GM12874 (cell line): ENCODE measurements around the gene ZFHX3.
A peak's percentile ranks its signal among the peaks of the same experiment; 100 is the strongest.

Experiments used
- TF ChIP-seq, protein P1 (sequence below): IDR thresholded peaks from 2 replicates; pipeline ENCODE4 v1.5.1; 2011; ENCODE audit warnings: low read depth, mild to moderate bottlenecking, control low read depth, low read length, moderate library complexity; ENCODE audit not compliant: insufficient read depth

The ZFHX3 gene

DNA sequence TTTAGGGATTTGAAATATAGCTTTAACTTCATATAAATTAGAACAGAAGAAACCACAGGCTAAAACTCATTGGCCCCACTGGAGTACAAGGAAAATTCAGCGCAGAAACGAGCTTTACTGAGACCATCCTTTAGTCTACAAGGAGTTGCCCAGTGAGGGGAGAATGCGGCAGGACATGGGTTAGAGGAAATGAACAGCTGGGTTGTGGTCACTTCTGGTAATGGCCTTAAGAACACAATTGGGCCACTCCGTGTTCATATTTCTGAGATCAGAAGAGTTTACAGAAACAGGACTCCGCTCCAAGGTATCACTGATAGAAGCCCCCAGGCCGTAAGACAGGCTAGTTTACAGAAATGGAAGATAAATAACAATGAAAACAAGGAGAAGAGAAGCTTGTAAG, 188.3 kb downstream of the ZFHX3 start:
- TF ChIP-seq, protein P1, sequence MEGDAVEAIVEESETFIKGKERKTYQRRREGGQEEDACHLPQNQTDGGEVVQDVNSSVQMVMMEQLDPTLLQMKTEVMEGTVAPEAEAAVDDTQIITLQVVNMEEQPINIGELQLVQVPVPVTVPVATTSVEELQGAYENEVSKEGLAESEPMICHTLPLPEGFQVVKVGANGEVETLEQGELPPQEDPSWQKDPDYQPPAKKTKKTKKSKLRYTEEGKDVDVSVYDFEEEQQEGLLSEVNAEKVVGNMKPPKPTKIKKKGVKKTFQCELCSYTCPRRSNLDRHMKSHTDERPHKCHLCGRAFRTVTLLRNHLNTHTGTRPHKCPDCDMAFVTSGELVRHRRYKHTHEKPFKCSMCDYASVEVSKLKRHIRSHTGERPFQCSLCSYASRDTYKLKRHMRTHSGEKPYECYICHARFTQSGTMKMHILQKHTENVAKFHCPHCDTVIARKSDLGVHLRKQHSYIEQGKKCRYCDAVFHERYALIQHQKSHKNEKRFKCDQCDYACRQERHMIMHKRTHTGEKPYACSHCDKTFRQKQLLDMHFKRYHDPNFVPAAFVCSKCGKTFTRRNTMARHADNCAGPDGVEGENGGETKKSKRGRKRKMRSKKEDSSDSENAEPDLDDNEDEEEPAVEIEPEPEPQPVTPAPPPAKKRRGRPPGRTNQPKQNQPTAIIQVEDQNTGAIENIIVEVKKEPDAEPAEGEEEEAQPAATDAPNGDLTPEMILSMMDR: no peak

DNA sequence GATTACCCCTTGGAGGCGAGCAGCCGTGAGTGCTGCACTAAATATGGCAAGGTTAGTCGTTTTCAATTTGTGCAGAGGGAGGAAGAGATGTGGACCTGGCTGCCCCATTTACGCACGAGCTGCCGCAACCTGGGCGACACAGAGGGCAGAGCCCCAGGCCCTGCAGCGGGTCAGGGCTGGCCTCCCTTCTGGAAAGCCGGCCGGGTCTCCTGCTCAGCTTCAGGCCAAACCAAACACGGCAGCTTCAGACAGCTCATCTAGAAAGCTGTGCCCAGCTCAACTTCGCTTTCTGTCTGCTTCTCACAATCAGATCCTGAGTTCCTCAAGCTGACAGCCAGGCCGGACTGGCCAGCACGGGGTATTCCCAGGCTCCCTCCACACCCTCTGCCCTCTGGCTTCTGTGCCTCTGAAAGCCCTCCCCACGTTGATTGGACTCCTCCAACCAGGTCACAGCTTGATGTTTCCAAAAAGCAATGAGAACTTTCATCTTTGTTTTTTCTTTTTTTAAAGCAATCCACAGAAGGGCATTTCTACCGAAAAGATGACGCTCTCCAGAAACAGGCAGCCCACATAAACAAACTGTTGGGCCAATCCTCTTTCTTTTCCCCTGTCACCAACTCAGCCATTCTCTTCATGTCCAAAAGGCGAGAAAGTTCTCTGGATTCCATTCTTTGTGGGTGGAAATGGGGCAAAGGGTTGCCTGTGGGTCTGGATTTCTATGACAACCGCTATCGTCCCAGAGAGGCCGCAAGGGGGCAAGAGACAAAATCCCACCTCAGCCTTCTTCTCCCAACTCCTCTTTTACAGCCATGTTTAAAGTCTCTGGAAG, 189.0 kb downstream of the ZFHX3 start:
- TF ChIP-seq, protein P1: no peak

DNA sequence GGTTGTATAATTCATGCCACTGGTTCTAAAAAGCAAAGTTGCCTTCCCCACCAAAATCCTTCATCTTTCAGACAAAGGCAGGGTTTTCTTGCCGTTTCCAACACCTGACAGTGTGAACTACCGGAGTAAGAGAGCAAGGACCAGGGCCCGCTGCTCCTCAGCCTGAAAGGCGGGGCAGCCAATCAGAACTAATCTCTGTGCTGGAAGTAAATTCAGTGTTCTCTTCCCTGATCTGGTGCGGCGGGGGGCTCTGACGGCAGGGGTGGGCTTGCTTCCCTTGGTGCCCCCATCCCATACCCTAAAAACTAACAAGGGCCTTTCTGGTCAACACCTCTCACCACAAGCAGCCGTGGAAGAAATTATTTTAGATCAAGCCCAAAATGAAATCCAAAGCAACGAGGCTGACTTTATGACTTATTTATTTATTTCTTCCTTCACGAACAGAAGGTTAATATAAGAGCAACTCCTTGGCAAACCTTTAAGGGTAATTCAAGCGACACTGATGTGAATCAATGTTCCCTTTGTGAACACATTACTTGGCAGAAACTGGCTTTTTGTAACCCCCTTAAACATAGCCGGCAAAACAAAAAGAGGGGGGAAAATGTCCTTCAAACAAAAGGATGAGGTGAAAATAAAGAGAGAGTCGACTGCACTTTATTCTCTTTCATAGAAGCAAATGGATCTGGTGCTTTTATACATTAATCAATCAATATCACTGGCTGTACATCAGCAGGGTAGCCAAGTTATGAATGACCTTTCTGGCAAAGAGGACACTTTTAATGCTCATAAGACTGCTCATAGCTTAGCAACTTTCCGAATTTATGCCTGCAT, 189.9 kb downstream of the ZFHX3 start:
- TF ChIP-seq, protein P1: no peak

DNA sequence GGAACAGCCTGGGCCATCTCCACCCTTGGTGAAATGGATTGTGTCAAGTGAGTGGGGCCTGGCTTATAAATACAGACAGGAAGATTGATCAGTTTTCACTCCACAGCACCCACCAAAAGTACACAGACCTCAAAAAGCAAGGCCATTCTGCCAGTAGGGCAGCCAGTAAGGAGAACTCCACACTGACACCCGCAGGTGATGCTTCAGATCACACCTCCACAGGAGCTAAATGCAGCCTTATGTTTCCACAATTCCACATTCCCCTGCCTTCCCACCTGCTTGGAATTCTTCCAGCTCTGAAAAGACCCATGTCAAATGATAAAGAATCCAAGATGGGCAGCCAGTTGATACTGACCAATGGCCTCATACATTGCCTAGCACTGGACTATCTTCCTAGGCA, 191.1 kb downstream of the ZFHX3 start:
- TF ChIP-seq, protein P1: peak; percentile 64; the same call in 1 of the 2 replicates

DNA sequence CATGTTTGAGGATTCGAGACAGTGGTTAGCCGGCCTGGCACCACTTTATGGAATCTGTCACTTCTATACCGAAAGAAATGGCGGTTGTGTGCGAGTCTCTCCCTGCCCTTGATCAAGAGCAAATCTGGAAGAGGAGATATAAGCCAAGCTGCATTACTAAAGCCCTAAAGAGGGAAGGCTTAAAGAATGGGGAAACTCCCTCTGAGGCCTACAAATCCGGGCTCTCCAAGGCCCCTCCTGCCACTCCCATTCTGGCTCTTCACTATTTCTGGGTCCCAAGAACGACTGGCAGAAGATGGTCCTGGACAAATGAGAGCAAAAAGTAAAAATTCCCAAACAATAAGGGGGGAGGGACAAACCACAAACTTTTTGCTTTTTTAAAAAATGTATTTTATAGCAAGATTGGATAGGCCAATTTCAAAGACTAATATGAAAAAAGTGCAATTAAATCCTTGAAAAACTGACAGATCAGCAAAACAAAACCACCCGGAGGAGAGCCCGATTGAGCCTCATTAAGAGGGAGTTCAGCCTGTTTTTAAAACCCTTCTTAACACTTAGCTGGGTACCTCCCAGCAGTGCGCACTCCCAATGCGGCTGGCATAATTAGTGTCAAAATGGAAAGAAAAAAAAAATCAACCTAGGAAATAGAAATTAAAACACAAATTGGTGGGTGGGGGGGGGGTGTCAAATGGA, 193.5 kb downstream of the ZFHX3 start:
- TF ChIP-seq, protein P1: no peak

DNA sequence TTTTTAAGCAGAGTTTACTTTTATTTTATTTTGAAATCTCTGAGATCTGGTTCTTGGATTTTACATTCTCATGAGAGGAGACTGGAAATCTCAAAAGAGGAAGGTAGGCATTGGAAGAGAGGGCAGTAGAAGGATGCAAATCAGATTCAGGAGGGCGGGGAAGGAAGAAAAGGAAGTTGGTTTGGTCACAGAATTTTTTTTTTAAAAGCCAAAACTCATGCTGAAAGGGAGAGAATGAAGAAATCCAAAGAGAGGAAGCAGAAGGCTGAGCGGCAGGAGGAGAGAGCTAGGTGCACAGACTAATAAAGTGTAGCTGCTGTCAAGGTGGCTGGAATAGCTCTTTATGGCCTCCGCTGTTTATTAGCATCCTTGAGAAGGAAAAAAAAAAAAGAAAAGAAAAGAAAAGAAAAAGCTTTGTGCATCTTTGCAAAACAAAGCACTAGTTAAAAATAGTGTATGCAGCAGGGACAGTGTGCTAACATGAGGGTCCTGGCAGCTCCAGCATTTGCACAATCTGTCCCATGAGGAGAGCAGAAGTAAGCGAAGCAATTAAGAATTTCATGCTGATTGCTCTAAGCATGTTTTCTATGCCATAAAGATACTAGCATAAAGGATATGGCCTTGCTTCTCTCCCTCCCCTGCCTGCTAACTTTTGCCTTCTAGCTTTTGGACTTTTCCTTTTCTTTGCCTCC, 194.2 kb downstream of the ZFHX3 start:
- TF ChIP-seq, protein P1: no peak

DNA sequence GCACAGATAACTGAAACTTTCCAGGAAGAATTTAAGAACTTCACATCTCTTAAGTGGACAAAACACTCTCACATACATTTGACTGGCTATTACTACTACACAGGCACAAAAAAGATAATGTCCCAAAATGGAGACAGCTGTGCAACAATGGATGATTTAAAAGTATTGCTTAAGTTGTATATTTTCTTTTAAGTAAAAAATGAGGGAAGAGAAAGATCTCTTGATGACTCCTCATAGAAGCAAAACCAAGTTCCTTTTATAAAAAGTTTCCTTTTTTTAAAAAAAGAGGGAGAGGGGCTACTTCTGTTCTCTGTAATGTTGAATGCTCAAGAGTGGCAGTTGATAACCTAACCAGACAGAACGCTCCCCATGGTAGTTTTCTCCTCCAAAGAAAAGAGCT, 195.5 kb downstream of the ZFHX3 start:
- TF ChIP-seq, protein P1: no peak
